Effector memory CD8-positive, alpha-beta T cell (primary cell): ENCODE results near the gene LRBA.

Source experiments
- ATAC-seq: fragments of 150-1000 bp; cut with Tn5 transposase; replicated peaks from 2 replicates; pipeline ENCODE4 v1.10.0; 2021; ENCODE audit warnings: mild to moderate bottlenecking, moderate library complexity
- DNase-seq, 3 experiments: peaks; one replicate each; pipeline ENCODE4 v3.0.0; 2021
- H3K27ac Mint-ChIP-seq, 2 donors: one replicate each; pipeline ENCODE4 v1.8.0; 2022; ENCODE audit warnings: mild to moderate bottlenecking in 2 of 2, mixed read lengths in 2 of 2, moderate library complexity in 2 of 2
- H3K27me3 Mint-ChIP-seq, 2 donors: one replicate each; pipeline ENCODE4 v1.8.0; 2022; ENCODE audit warnings: mixed read lengths in 2 of 2
- H3K36me3 Mint-ChIP-seq: one replicate; pipeline ENCODE4 v1.8.0; 2022; ENCODE audit warnings: mild to moderate bottlenecking, moderate library complexity, mixed read lengths; ENCODE audit not compliant: insufficient read depth
- H3K4me1 Mint-ChIP-seq, 2 donors: one replicate each; pipeline ENCODE4 v1.8.0; 2022; ENCODE audit warnings: low read depth in 2 of 2, mixed read lengths in 2 of 2
- H3K4me3 Mint-ChIP-seq, 2 donors: one replicate each; pipeline ENCODE4 v1.8.0; 2022; ENCODE audit warnings: mild to moderate bottlenecking in 2 of 2, mixed read lengths in 2 of 2, moderate library complexity in 2 of 2
- H3K9me3 Mint-ChIP-seq, 2 donors: one replicate each; pipeline ENCODE4 v1.8.0; 2022; ENCODE audit warnings: mixed read lengths in 2 of 2

The LRBA gene

GRCh38 chr4:150589157-150589556, 425.9 kb downstream of the LRBA start:
- H3K27ac Mint-ChIP-seq, result peak overlapping the region in 1 of 2 donors; percentile 55
- no peak overlapping the region for H3K4me3 Mint-ChIP-seq
- H3K27me3 Mint-ChIP-seq, result no peaks in the 10 kb centered on the region
- H3K9me3 Mint-ChIP-seq, result no peaks in the 10 kb centered on the region
- ATAC-seq, result no peak
- no peak for DNase-seq
- H3K4me1 Mint-ChIP-seq, result peaks cover 0 to 8% of the 10 kb centered on the region in 2 donors
- H3K36me3 Mint-ChIP-seq, result peaks cover 30% of the 10 kb centered on the region

GRCh38 chr4:150588316-150588715, 426.8 kb downstream of the LRBA start:
- peaks cover 0 to 8% of the 10 kb centered on the region in 2 donors for H3K4me1 Mint-ChIP-seq
- peaks cover 37% of the 10 kb centered on the region for H3K36me3 Mint-ChIP-seq
- no peaks in the 10 kb centered on the region for H3K27me3 Mint-ChIP-seq
- ATAC-seq (no peak), DNase-seq (no peak)
- no peaks in the 10 kb centered on the region for H3K9me3 Mint-ChIP-seq
- H3K27ac Mint-ChIP-seq, result peak overlapping the region in 1 of 2 donors; percentile 55
- H3K4me3 Mint-ChIP-seq, result no peak overlapping the region

DNA sequence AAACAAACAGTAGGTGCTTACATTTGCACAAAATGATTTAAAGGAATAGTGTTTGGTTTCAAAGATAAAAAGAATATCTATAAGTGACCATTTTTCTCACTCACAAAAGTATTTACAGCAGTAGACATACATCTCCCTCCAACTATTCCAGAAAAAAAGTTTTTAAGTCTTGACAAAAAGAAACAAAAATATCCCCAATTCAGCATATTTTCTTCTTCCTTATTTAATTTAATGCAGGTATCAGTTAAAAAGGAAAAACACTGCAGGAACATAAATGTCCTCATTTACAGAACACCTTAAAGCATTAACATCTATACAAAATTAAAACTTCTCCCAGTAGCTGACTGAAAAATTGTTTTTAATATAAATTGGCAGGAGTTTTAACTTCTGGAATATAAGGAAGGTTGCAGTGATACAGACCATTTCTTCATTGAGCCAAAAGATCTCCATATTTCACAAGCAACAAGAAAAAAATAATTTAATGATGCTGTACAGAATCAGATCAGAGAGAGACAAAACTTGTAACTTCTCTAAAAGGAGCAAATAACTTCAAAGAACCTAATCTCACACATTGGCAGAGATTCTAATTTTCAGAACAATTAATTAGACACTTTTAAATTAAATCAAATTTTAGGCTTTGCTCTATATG, 428.8 kb downstream of the LRBA start:
- no peak for ATAC-seq
- Mint-ChIP-seq H3K9me3 (no peaks in the 10 kb centered on the region), H3K4me1 (peaks cover 0 to 8% of the 10 kb centered on the region in 2 donors), H3K27me3 (no peaks in the 10 kb centered on the region), H3K36me3 (peaks cover 47% of the 10 kb centered on the region), H3K4me3 (no peak overlapping the region), H3K27ac (peak overlapping the region; percentile 39 to 42)
- no peak for DNase-seq

DNA sequence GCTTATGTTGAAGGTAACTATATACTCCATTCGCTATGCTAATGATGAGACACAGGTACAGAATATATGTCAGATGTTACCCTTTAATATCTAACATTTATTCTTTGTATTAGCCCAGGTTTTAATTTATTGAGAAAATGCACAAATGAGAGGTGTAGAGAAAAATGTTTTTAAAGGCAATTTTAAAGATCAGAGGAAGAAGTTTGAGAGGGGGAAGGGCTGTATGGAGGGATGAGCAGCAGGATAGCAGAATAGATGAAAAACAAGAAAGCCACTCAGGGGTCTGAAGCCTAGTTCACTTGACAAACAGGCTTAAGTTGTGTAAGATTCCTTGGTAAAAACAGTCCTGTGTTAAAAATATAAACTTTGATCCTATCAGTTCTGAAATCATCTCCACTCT, 429.5 kb downstream of the LRBA start:
- H3K4me1 Mint-ChIP-seq, result peaks cover 0 to 8% of the 10 kb centered on the region in 2 donors
- no peak overlapping the region for H3K4me3 Mint-ChIP-seq
- DNase-seq, result no peak
- ATAC-seq, result no peak
- H3K27ac Mint-ChIP-seq, result peak overlapping the region; percentile 3 to 42
- peaks cover 44% of the 10 kb centered on the region for H3K36me3 Mint-ChIP-seq
- no peaks in the 10 kb centered on the region for H3K27me3 Mint-ChIP-seq
- H3K9me3 Mint-ChIP-seq, result no peaks in the 10 kb centered on the region

- H3K4me3 Mint-ChIP-seq, result no peak overlapping the region
- no peaks in the 10 kb centered on the region for H3K27me3 Mint-ChIP-seq
- H3K4me1 Mint-ChIP-seq, result peaks cover 0 to 5% of the 10 kb centered on the region in 2 donors
- H3K36me3 Mint-ChIP-seq, result peaks cover 35% of the 10 kb centered on the region
- no peak for DNase-seq
- no peak overlapping the region for H3K27ac Mint-ChIP-seq
- ATAC-seq, result no peak
- no peaks in the 10 kb centered on the region for H3K9me3 Mint-ChIP-seq
Measured at GRCh38 chr4:150584111-150584915, 430.8 kb downstream of the LRBA start.

DNA sequence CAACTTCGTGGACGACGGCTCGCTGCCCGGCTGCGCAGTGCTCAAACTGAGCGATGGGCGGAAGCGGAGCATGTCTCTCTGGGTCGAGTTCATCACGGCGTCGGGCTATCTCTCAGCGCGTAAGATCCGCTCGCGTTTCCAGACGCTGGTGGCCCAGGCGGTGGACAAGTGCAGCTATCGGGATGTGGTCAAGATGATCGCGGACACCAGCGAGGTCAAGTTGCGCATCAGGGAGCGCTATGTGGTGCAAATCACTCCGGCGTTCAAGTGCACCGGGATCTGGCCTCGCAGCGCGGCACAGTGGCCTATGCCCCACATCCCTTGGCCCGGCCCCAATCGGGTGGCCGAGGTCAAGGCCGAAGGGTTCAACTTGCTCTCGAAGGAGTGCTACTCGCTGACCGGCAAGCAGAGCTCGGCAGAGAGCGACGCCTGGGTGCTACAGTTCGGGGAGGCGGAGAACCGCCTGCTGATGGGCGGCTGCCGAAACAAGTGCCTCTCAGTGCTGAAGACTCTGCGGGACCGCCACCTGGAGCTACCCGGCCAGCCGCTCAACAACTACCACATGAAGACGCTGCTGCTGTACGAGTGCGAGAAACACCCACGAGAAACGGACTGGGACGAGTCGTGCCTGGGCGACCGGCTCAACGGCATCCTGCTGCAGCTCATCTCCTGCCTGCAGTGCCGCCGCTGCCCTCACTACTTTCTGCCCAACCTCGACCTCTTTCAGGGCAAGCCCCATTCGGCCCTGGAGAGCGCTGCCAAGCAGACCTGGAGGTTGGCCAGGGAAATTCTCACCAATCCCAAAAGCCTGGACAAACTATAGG, 431.6 kb downstream of the LRBA start:
- Mint-ChIP-seq H3K9me3 (no peaks in the 10 kb centered on the region), H3K4me3 (no peak overlapping the region), H3K36me3 (peaks cover 35% of the 10 kb centered on the region), H3K4me1 (peaks cover 0 to 6% of the 10 kb centered on the region in 2 donors), H3K27me3 (no peaks in the 10 kb centered on the region), H3K27ac (no peak overlapping the region)
- DNase-seq (no peak), ATAC-seq (no peak)

- no peak for DNase-seq
- Mint-ChIP-seq H3K36me3 (peaks cover 31% of the 10 kb centered on the region), H3K4me1 (peaks cover 0 to 6% of the 10 kb centered on the region in 2 donors), H3K9me3 (no peaks in the 10 kb centered on the region), H3K27me3 (no peaks in the 10 kb centered on the region), H3K27ac (peak overlapping the region in 1 of 2 donors; percentile 46), H3K4me3 (no peak overlapping the region)
- no peak for ATAC-seq
Measured at GRCh38 chr4:150582873-150583286, 432.2 kb downstream of the LRBA start.

- H3K27me3 Mint-ChIP-seq, result no peaks in the 10 kb centered on the region
- H3K9me3 Mint-ChIP-seq, result no peaks in the 10 kb centered on the region
- DNase-seq (no peak), ATAC-seq (no peak)
- no peak within 1 kb of the TSS for H3K4me3 Mint-ChIP-seq
- H3K27ac Mint-ChIP-seq, result peak within 1 kb of the TSS in 1 of 2 donors; percentile 46
- peaks cover 31% of the 10 kb centered on the region for H3K36me3 Mint-ChIP-seq
- peaks cover 0 to 6% of the 10 kb centered on the region in 2 donors for H3K4me1 Mint-ChIP-seq
Measured at GRCh38 chr4:150582146-150582872, 432.8 kb downstream of the LRBA start, which contains the start of gene MAB21L2. Gene MAB21L2, plus strand, starts transcription at chr4:150582151. Its CDS starts 879 bp downstream, at chr4:150583030.

- H3K9me3 Mint-ChIP-seq, result no peaks in the 10 kb centered on the region
- ATAC-seq (no peak), DNase-seq (no peak)
- peaks cover 0 to 6% of the 10 kb centered on the region in 2 donors for H3K4me1 Mint-ChIP-seq
- H3K27ac Mint-ChIP-seq, result no peak overlapping the region
- H3K27me3 Mint-ChIP-seq, result no peaks in the 10 kb centered on the region
- H3K4me3 Mint-ChIP-seq, result no peak overlapping the region
- peaks cover 31% of the 10 kb centered on the region for H3K36me3 Mint-ChIP-seq
Measured at GRCh38 chr4:150581641-150582051, 433.4 kb downstream of the LRBA start.

GRCh38 chr4:150581056-150581605, 434.0 kb downstream of the LRBA start:
- H3K9me3 Mint-ChIP-seq, result no peaks in the 10 kb centered on the region
- ATAC-seq, result no peak
- peaks cover 0 to 6% of the 10 kb centered on the region in 2 donors for H3K4me1 Mint-ChIP-seq
- no peak for DNase-seq
- no peak overlapping the region for H3K4me3 Mint-ChIP-seq
- H3K36me3 Mint-ChIP-seq, result peaks cover 29% of the 10 kb centered on the region
- H3K27me3 Mint-ChIP-seq, result no peaks in the 10 kb centered on the region
- H3K27ac Mint-ChIP-seq, result no peak overlapping the region

GRCh38 chr4:150580306-150580705, 434.8 kb downstream of the LRBA start:
- H3K27me3 Mint-ChIP-seq, result no peaks in the 10 kb centered on the region
- H3K27ac Mint-ChIP-seq, result no peak overlapping the region
- no peak for ATAC-seq
- H3K36me3 Mint-ChIP-seq, result peaks cover 24% of the 10 kb centered on the region
- peaks cover 0 to 6% of the 10 kb centered on the region in 2 donors for H3K4me1 Mint-ChIP-seq
- H3K9me3 Mint-ChIP-seq, result no peaks in the 10 kb centered on the region
- no peak for DNase-seq
- H3K4me3 Mint-ChIP-seq, result no peak overlapping the region

- Mint-ChIP-seq H3K9me3 (no peaks in the 10 kb centered on the region), H3K4me3 (no peak overlapping the region), H3K27ac (no peak overlapping the region), H3K27me3 (no peaks in the 10 kb centered on the region), H3K4me1 (peaks cover 0 to 8% of the 10 kb centered on the region in 2 donors), H3K36me3 (peaks cover 24% of the 10 kb centered on the region)
- DNase-seq (no peak), ATAC-seq (no peak)
Measured at GRCh38 chr4:150579551-150580234, 435.4 kb downstream of the LRBA start.
